Mucosa of rectum (tissue), 2 donors: ENCODE measurements around the gene CD34.

ENCODE experiments used
- H3K27ac ChIP-seq, 2 donors: one replicate each; pipeline ENCODE4 v1.7.0; 2013; ENCODE audit warnings: inconsistent platforms in 2 of 2, low read depth in 2 of 2, low read length in 2 of 2
- H3K27me3 ChIP-seq, 2 donors: one replicate each; pipeline ENCODE4 v1.7.0; 2013; ENCODE audit warnings: low read length in 2 of 2; ENCODE audit not compliant: control insufficient read depth in 2 of 2, insufficient read depth in 2 of 2
- H3K36me3 ChIP-seq, 2 donors: one replicate each; pipeline ENCODE4 v1.7.0; 2013; ENCODE audit warnings: low read length in 2 of 2; ENCODE audit not compliant: control insufficient read depth in 2 of 2, insufficient read depth in 2 of 2
- H3K4me1 ChIP-seq, 2 donors: one replicate each; pipeline ENCODE4 v1.7.0; 2013; ENCODE audit warnings: low read length in 2 of 2, mild to moderate bottlenecking in 1 of 2; ENCODE audit not compliant: control insufficient read depth in 2 of 2, insufficient read depth in 2 of 2
- H3K4me3 ChIP-seq, 2 donors: one replicate each; pipeline ENCODE4 v1.7.0; 2013; ENCODE audit warnings: low read length in 2 of 2
- H3K9ac ChIP-seq, 2 donors: one replicate each; pipeline ENCODE4 v1.7.0; 2013; ENCODE audit warnings: low read length in 2 of 2, low read depth in 1 of 2, mild to moderate bottlenecking in 1 of 2
- H3K9me3 ChIP-seq, 2 donors: one replicate each; pipeline ENCODE4 v1.7.0; 2013; ENCODE audit warnings: low read length in 2 of 2; ENCODE audit not compliant: control insufficient read depth in 2 of 2
- donor health status: healthy.
- donor health status: Normal muscosa, but diverticular disease.

The CD34 gene, protein sequence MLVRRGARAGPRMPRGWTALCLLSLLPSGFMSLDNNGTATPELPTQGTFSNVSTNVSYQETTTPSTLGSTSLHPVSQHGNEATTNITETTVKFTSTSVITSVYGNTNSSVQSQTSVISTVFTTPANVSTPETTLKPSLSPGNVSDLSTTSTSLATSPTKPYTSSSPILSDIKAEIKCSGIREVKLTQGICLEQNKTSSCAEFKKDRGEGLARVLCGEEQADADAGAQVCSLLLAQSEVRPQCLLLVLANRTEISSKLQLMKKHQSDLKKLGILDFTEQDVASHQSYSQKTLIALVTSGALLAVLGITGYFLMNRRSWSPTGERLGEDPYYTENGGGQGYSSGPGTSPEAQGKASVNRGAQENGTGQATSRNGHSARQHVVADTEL

DNA sequence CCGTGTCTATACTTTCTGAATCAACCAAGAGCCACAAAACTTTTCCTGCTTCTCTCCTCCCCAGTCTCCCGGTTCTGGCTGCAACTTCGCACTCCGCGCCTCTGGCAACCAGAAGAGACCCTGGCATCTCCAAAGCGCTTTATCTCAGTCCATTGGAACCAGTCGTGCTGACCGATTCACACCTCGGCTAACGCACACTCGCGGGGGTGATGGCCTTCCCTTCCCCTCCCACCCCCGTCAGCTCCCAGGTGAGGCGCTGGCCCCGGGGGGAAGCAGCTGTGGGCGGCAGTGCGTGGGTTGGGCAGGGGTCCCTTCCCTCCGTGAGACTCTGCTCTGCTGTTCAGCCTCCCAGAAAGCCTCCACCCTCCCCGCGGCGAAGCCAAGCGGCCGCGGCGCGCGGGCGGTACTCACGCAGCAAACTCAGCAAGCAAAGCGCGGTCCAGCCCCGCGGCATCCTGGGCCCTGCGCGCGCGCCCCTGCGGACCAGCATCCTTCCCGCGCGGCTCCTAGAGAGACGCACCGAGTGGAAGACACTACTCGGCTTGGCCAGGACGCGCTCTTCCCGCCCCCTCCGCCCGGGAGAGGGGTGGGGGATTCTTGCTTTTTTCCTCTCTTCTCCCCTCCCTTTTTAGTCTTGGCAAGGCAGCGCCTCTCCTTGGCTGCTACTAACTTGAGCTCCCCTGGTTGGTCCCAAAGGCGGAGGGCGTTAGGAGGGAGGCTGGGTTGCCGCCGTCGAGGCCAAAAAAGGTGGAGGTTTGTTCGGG lies at the start of gene CD34:
CD34 (minus strand) TSS at position 535 of the 764 bp plus-strand sequence; CDS start at position 490, 45 bp downstream.
- no peaks in the 10 kb centered on the region for H3K36me3 ChIP-seq
- H3K27me3 ChIP-seq, result peaks cover 12 to 18% of the 10 kb centered on the region in 2 donors
- H3K4me1 ChIP-seq, result no peaks in the 10 kb centered on the region
- peak within 1 kb of the TSS in 1 of 2 donors; percentile 33 for H3K9ac ChIP-seq
- no peaks in the 10 kb centered on the region for H3K9me3 ChIP-seq
- H3K4me3 ChIP-seq, result peak within 1 kb of the TSS; percentile 43 to 53
- H3K27ac ChIP-seq, result peak within 1 kb of the TSS; percentile 42 to 53

DNA sequence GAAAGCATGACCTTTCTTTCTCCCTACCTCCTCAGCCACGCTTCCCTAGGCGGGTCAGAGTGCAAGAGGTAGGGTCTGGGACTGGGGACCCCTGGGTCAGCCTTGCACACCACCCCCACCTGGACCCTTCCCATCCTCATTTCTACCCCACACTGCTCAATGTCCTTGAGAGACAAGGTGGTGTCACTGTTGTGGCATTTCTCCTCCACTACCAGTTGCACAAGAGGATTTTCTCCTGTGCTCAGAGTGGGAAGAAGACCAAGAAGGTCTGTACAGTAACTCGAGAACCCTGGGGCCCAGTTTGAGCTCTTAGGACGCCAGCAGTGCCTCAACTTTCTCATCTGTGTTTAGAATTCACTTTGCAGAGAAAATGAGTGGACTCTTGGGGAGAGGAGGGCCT lies 49.4 kb upstream of the CD34 start:
- peaks cover 21 to 22% of the 10 kb centered on the region in 2 donors for H3K4me1 ChIP-seq
- no peaks in the 10 kb centered on the region for H3K9me3 ChIP-seq
- H3K27ac ChIP-seq, result no peak overlapping the region
- H3K4me3 ChIP-seq, result no peak overlapping the region
- H3K9ac ChIP-seq, result no peak overlapping the region
- no peaks in the 10 kb centered on the region for H3K36me3 ChIP-seq
- H3K27me3 ChIP-seq, result peaks cover 4 to 7% of the 10 kb centered on the region in 2 donors

DNA sequence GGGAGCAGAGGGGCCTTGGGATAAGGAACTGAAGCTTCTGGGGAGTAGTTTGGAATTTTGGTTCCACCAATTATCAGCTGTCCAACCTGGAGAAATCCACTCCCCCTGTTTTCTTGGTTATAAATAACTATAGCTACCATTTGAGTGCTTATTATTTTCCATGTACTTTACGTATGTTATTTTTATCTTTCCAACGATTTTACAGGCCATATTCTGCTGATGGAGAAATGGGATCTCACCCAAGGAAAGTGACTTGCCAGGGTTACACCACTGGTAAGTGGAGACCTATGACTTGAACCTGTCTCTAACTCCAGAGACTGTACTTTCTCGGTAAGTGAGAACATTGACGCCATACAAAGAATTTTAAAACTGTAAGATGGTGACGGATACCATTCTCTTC lies 49.0 kb upstream of the CD34 start:
- peak overlapping the region in 1 of 2 donors; percentile 19 for H3K27ac ChIP-seq
- no peak overlapping the region for H3K4me3 ChIP-seq
- peaks cover 4 to 7% of the 10 kb centered on the region in 2 donors for H3K27me3 ChIP-seq
- peaks cover 21 to 22% of the 10 kb centered on the region in 2 donors for H3K4me1 ChIP-seq
- no peaks in the 10 kb centered on the region for H3K36me3 ChIP-seq
- H3K9ac ChIP-seq, result no peak overlapping the region
- H3K9me3 ChIP-seq, result no peaks in the 10 kb centered on the region

DNA sequence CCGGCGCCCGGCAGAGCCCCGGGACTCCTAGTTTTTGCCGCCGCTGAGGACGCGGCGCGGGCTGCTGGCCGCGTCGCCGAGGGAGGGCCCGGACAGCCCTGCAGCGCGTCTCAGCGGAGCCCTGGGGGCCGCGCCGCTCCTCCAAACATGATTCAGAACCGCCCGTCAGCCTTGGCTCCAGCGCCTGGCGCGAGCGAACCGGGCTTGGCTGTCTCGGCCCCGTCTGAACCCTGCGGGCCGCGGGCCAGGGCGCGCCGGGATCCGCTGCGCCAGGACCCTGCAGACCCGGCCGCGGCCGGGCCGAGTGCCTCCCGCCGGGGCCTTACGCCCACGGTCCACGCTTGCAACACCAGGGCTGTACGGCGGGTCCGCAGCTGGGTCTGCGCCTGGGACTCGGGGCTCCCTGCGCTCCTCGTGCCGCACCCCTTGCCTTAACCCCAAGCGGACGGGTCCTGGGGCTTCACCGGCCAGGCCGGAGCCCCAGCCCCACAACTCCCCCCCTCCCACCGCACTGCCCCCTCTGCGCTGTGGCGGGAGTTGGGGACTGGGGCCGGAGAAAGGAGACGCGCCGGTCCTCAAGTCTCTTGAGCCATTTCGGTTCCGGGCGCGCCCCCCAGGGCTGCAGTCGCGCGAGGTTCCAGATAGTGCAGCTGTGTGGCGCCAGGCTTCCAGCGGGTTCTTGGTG lies 48.4 kb upstream of the CD34 start:
- Histone ChIP-seq H3K27ac (peak overlapping the region in 1 of 2 donors; percentile 19), H3K36me3 (no peaks in the 10 kb centered on the region), H3K4me1 (peaks cover 21 to 22% of the 10 kb centered on the region in 2 donors)

DNA sequence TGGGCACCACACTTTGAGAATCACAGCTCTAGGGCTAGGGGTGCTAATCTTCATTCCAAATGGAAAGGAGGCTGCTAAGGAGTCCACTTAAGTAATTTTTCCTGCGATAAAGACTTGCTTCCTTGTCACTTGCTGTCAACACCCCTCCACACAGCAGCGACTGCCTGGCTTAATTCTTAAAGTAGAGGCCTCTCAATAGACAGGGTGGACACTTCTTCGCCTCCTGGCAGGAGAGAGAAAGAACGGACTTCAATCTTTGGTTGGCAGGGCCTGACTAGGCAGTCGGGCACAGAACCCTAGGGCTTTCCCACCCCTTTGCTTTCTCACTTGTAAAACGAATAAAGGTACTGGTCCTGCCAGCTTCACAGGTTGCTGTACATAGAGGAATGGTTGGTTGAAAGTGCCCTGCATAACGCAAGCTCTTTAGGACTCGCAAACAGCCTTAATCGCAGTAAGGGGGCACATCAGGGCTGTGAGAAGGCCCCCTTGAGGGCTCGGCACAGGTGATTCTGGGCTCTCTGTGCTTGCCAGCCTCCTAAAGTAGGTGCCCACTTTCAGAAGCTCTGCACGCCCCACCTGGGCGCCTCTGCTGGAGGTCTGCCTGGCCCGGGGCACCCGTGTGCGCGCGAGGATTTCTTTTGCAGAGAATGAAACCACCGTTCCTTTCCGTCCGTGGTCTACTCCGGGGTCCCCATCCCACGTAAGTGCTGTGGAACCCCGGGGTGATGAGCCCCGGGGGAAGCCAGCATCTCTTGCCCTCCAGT lies 47.6 kb upstream of the CD34 start:
- Histone ChIP-seq H3K27me3 (peaks cover 4 to 7% of the 10 kb centered on the region in 2 donors), H3K36me3 (no peaks in the 10 kb centered on the region), H3K4me1 (peaks cover 16 to 17% of the 10 kb centered on the region in 2 donors), H3K9ac (peak overlapping the region; percentile 44 to 47), H3K4me3 (peak overlapping the region; percentile 29 to 42), H3K27ac (peak overlapping the region in 1 of 2 donors; percentile 12), H3K9me3 (no peaks in the 10 kb centered on the region)

More for the DNA sequence above, 48.4 kb upstream of the CD34 start:
- H3K4me3 ChIP-seq, result peak overlapping the region; percentile 29 to 42
- no peaks in the 10 kb centered on the region for H3K9me3 ChIP-seq
- H3K27me3 ChIP-seq, result peaks cover 4 to 7% of the 10 kb centered on the region in 2 donors
- peak overlapping the region; percentile 44 to 47 for H3K9ac ChIP-seq

DNA sequence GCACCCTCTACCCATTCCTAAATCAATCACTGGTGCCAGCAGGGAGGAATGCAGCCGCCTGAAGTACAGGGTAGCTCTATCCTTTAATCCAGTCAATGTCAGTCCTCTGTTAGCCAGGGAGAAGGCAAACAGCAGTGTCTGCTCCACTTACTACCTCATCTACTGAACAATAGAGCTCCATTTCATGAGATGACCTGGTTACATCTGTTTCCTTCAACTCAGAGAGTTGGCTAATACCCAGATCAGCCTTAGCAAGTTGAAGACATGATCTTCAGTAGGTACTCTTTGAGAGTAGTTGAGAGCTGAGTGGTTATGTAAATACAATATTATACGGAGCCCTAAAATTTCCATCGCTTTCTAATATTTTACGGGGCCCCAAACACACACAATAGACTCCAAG lies 46.1 kb upstream of the CD34 start:
- H3K9ac ChIP-seq, result no peak overlapping the region
- H3K9me3 ChIP-seq, result no peaks in the 10 kb centered on the region
- H3K27ac ChIP-seq, result no peak overlapping the region
- H3K36me3 ChIP-seq, result no peaks in the 10 kb centered on the region
- H3K4me1 ChIP-seq, result peaks cover 3 to 5% of the 10 kb centered on the region in 2 donors
- H3K27me3 ChIP-seq, result peaks cover 4 to 7% of the 10 kb centered on the region in 2 donors
- no peak overlapping the region for H3K4me3 ChIP-seq

DNA sequence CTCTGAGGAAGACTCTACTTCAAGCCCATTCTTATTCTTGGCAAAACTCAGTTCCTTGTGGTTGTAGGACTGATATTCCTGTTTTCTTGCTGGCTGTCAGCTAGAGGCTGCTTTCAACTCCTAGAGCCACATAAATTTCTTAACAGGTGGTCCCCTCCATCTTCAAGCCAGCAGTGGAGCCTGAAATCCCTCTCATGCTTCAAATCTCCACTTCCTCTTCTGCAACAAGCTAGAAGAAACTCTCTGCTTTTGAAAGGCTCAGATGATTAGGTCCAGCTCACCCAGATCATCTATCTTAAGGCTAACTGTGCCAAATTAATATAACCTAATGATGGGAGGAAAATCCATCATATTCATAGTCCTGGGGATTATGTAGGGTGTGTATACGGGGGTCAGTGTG lies 43.2 kb upstream of the CD34 start:
- no peaks in the 10 kb centered on the region for H3K9me3 ChIP-seq
- no peak overlapping the region for H3K9ac ChIP-seq
- no peak overlapping the region for H3K4me3 ChIP-seq
- H3K36me3 ChIP-seq, result no peaks in the 10 kb centered on the region
- no peak overlapping the region for H3K27ac ChIP-seq
- peaks cover 3 to 5% of the 10 kb centered on the region in 2 donors for H3K4me1 ChIP-seq
- peaks cover 7 to 10% of the 10 kb centered on the region in 2 donors for H3K27me3 ChIP-seq

DNA sequence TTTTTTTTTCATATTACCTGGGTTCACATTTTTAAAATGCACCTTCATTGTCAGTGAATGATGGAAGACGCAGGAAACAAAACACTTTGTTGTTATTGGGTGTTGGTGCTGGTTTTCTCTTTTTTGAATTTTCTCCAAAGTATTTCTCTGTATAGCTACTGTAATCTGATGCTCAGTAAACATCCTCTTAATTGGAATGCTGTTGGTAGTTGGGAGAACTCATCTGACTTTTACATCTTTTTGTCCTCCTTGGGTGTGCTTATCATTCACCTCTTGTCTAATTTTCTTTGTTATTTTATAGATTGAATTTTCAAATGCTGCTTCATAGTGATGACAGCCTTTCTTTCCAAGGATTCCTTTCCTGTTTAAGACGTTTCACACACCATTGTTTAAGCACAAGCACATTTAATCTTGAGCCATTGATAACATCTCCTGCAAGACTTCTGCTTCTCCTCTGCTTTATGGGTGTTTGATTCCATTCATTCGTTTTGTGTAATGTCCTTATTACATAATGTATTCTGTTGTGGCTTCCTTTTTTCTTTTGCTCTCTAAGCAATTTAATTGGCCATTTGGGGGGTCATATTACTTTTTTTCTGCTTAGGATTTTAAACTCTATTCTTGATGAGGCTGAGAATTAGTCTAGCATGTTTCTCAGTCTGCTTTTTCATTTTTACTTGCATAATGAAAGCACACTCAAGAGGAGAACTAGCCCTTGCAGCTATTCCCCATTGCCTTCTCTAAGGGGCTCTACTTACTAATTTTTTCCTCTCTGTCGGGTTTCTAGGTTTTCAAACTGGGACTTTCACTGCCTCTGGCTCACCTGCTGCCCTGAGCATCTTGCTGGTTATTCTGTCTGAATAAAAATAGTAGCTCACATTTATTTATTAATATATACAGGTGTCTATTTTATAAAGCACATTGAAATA lies 42.0 kb upstream of the CD34 start:
- no peak overlapping the region for H3K9ac ChIP-seq
- H3K27me3 ChIP-seq, result peaks cover 0 to 6% of the 10 kb centered on the region in 2 donors
- H3K4me1 ChIP-seq, result no peaks in the 10 kb centered on the region
- H3K4me3 ChIP-seq, result no peak overlapping the region
- H3K27ac ChIP-seq, result no peak overlapping the region
- H3K9me3 ChIP-seq, result no peaks in the 10 kb centered on the region
- H3K36me3 ChIP-seq, result no peaks in the 10 kb centered on the region

DNA sequence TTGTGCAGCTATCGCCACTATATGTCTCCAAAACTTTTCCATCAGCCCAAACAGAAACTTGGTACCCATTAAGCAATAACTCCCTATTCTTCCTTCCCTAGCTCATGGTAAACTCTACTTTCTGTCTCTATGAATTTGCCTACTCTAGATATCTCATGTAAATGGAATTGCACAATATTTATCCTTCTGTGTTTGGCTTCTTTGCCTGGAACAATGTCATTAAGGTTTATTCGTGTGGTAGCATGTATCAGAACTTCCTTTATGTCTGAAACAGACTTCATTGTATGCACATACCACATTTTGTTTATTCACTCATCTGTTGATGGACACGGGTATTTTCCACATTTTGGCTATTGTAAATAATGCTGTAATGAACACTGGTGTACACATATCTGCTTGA lies 40.7 kb upstream of the CD34 start:
- Histone ChIP-seq H3K9ac (no peak overlapping the region), H3K4me3 (no peak overlapping the region), H3K27me3 (peaks cover 0 to 6% of the 10 kb centered on the region in 2 donors), H3K9me3 (no peaks in the 10 kb centered on the region), H3K27ac (no peak overlapping the region), H3K4me1 (no peaks in the 10 kb centered on the region), H3K36me3 (no peaks in the 10 kb centered on the region)
